Erythroblast (primary cell): ENCODE data around the gene FRK.

Experiments
- GATA1 ChIP-seq: IDR thresholded peaks from 2 replicates; pipeline ENCODE4 v1.6.1; 2011; ENCODE audit warnings: low read depth, mild to moderate bottlenecking, control low read depth, low read length, moderate library complexity
- POLR2A ChIP-seq: IDR thresholded peaks from 2 replicates; pipeline ENCODE4 v1.6.1; 2011; ENCODE audit warnings: mild to moderate bottlenecking, low read length

DNA sequence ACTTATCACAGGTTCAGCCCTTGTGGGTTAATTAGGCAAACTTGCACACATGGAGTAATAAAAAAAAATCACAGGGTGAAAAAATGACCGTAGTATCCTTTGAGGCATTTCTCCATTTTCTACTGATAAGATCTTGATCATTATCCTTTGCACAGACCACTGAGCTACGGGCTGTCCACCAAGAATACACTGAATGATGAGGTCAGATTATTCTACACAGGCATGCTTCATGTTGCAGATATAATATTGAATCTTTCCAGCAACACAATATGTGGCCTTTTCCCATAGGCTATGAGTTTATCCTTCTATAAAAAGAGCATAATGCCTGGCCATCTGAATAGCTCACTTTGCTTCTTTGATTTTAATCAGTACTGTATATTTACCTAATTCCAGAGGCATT, 168.9 kb downstream of the FRK start:
- TF ChIP-seq POLR2A: no peak
- no peak for TF ChIP-seq GATA1
